GM19025 (cell line): Measurements from ENCODE around the gene ITPR1.

Experiments
- ATAC-seq: cut with Tn5 transposase; IDR thresholded peaks from one replicate; pipeline ENCODE4 v1.9.1; 2021; ENCODE audit warnings: mild to moderate bottlenecking, low read depth, moderate library complexity; ENCODE audit not compliant: unreplicated experiment

ITPR1 gene

DNA sequence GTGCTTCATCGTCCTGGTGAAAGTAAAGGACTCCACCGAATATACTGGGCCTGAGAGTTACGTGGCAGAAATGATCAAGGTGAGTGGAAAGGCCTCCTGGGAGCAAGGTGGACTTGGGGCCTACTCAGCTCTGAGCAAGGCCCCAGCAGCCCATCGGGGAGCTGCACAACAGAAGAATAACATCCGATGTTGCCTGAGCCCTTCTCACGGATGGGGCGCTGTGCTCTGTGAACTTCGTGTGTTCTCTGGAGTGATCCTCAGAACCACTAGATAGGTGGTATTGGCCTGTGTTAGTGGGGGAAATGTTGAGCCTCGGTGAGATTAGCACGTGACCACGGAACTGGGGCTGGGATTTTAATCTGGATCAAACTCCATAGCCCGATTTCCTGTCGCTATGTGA lies 325.0 kb downstream of the ITPR1 start:
- ATAC-seq = no peak

DNA sequence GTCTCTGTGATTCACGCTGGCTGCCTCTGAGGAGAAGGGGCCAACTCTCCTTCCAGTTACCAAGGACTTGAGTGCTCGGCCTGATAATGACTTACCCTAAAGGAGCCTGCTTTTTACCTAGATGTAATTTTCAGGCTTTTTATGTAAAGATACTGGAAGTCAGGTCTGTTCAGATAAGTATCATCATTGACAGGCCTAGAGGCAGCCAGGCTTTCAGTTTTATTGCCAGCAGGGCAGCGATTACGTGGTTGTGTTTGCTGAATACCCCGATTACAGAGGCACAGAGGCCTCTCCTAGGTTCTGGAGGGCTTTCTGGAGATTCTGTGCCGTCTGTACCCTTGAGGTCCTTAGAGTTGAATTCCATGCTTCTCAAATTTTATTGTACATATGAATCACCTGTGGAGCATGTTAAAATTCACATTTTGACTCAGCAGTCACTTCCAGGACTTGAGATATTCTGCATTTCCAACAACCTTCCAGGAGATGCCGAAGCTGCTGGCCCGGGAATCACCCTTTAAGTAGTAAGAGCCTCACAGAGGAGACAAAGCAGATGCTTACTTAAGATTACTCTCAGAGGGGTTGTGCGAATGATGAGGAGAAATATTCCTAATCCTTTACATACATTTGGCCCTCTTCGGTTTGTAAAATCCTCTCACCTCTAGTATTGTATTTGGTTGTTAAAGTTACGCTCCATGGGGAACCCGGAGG lies 326.0 kb downstream of the ITPR1 start:
- no peak for ATAC-seq

DNA sequence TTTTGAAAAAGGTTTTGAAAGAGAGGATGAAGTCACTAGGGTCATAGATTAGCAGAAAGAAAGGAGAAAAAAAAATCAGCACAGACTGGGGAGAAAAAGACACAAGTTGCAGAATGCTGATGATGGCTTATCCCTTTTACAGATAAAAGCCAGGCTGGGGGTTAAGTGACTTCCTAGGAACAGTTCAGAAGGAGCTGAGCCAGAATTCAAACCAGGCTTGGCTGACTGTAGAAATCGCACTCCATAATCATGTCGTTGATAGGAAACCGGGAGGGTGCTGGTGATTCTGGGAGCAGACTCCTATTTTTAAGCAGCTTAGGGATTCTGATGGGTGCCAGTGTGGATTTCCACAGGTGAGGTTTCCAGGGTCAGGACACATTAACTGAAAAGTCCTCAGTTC lies 326.6 kb downstream of the ITPR1 start:
- no peak for ATAC-seq

DNA sequence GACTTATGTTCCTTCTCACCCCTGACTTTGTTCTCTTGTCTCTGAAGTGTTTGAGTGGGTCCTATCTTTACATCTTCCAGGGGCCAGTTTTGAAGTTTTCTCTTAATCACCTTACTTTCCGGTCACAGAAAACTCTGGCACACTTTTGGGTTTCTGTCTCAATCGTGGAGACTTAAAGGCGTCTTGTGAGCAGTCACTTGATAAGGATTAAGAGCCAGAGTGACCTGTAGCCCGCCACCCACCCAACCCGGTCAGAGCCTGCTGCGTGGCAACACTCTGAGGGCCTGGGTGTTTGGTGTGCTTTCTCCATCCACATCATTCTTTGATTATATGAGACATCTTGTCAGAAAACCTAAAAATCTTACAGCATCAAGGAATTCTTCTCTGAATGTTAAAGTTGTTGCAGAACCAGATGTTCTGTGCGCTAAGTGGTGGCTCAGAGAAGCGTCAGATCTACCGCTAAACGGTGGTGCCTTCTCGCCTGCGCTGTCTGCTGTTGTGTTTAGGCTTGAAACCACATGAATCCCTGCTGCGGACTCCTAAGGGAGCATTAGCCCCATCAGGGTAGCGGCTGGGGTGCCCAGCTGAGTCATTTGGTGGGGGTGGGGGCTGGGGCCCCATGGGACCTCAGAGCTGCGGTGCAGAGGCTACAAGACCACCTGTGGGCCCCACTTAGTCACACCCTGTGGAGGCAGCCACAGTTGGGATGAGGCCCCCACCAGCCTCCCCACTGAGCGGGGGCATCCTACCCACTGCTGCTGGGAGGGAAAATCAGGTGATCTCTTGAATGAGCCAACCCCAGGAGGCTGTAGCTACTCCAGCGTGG lies 327.4 kb downstream of the ITPR1 start:
- no peak for ATAC-seq

DNA sequence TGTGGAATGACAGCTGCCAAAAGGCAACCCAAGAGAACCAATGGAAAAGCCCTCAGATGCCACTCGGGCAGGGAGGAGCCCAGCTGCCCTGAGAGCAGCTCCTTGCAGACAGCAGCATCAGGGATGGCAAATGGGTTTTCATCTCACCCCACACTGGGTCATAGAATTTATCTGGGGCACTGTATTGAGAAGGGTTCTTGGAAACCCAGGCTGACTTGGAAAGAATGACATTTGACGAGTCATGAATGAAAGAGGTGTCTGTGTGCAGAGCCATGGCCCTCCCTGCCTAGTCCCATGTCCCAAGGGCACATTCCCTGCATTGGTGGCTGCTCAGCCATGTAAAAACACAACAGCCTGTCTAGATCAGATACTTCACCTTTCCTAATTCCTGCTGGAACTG lies 328.2 kb downstream of the ITPR1 start:
- no peak for ATAC-seq

DNA sequence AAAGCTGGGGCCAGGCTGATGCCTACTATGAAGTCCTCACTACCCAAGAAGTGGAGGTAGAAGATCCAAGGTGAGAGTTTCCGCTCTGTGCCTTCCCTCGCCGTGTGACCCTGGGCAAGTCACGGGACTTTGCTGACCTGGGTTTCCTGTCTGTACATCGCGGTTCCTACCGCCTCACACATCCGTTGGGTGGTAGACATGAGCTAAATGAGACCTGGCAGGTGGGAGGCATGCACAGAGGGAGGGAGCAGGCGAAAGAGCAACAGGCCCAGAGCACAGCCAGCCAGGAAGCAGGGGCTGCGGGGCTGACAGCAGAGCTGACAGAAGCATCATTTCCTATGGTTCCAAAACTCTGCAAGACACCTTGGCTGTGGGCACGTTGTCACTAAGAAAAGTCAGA lies 328.8 kb downstream of the ITPR1 start:
- no peak for ATAC-seq

DNA sequence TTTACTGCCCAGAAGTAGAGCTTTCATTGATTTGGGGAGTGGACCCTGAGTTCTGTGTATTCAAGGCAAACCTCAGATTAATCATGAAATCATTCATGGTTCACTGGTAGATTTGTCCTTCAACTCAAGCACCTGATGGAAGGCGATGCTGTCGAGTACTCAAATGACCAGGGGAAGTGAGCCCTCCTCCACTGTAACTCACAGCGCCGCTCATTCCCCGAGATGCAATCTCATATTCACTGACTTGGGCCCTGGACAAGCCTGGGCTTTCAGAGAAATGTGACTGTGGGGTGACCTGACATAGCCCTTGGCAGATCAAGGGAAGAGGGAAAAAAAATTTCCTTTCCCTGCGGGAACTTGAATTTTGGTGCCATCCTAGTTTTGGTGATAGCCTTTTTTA lies 329.4 kb downstream of the ITPR1 start:
- ATAC-seq = no peak

DNA sequence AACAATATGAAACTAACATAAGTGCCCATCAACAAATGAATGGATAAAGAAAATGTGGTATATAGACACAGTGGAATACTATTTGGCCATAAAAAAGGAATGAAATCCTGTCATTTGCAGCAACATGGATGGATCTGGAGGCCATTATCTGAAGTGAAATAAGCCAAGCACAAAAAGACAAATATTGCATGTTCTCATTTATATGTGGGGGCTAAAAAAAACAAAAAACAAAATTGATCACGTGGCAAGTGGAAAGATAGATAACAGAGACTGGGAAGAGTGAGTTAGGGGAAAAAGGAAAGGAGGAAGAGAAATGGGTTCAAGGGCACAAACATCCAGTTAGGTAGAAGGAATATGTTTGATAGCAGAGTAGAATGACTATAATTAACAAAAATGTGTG lies 330.2 kb downstream of the ITPR1 start:
- ATAC-seq = no peak

DNA sequence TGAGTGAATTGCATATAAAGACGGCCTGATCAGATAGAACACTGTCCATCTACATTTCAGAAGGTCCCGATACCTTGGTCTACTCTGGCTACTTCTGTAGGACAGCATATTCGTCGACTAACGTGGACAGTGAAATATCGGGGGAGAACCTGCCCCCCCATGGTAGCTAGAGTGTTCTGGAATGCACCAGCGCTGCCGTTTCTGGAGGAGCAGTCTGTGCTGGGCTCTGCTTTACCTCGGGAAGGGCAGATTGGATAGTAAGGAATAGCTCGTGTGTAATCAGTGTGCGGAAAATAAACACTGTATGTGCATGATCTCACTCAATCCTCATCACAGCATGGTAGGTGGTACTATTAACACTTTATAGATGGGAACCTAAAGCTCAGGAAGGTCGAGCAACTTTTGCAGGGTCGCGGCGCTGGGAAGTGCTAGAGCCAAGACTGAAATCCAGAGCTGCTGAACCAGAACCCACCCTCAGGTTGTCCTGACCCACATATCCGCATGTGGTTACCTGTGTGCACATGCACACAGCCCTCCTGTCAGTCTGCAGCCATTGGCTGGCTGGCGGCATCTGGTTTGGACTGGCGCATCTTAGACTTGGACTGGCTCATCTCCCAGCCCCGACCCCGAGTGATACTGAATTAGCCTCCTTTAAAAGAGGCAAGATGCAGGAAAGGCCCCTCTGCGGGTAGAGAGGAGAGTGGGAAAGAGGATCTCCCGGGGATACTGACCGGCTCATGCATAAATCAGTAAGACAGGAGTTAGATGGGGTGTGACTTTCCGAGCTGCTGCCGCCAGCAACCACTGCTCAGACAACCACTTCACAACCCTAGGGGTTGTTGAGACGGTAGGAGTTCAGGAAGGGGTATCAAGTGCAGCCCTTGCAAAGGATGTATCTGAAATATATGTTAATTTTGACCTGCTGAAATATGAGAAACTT lies 331.1 kb downstream of the ITPR1 start:
- ATAC-seq = no peak

DNA sequence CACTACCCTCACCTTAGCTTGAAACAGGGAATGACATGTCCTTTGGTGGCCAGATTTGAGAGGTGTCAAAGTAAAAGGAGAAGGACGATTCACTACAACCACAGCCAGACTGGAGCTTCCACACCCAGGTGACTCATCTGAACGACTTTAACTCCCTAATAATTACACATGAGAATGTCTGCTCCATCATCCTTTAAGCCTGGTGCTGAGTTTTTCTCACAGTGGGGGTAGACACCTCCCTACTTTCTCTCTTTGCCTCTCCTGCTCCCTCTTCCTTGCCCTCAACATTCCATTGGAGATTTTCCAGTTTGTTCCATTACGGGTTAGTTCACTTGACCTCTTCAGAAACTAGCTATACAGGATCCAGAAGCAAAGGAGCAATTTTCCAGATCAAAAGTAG lies 331.8 kb downstream of the ITPR1 start:
- no peak for ATAC-seq

DNA sequence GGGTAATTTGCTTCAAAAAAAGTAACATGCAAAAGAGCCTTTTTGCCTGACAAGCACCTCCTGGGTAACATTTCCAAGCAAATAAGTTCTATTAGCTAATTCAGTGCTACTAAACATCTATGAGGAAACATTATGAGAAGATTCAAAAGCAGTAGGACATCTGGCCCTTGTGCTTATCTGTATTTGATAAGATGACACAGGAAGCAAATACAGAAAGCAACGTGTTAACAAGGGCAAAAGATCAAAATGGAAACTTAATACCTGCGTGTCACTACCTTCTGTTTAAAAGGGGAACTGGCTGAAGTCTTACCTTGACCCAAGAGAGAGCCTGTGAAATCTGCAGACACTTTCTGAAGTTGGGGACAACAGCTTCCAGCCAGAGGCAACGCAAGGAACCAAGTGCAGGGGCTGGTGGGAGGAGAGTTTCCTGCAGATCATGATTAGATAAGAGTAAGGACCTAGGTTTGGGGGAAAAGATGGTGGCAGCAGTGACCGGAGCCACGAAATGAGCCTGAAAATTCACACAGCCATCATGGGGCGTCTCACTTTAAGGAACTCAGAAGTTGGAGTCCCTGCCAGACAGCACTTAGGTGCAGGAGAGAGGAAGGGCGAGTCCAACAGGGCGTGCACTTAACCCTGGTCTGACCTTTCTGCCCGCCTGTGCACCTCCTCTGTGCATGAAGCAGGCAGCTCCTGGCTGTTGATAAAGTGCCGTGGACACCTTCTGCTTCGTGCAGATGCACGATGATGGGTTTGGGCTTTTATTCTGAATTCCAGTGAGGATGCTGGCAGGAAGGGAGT lies 332.5 kb downstream of the ITPR1 start:
- no peak for ATAC-seq

DNA sequence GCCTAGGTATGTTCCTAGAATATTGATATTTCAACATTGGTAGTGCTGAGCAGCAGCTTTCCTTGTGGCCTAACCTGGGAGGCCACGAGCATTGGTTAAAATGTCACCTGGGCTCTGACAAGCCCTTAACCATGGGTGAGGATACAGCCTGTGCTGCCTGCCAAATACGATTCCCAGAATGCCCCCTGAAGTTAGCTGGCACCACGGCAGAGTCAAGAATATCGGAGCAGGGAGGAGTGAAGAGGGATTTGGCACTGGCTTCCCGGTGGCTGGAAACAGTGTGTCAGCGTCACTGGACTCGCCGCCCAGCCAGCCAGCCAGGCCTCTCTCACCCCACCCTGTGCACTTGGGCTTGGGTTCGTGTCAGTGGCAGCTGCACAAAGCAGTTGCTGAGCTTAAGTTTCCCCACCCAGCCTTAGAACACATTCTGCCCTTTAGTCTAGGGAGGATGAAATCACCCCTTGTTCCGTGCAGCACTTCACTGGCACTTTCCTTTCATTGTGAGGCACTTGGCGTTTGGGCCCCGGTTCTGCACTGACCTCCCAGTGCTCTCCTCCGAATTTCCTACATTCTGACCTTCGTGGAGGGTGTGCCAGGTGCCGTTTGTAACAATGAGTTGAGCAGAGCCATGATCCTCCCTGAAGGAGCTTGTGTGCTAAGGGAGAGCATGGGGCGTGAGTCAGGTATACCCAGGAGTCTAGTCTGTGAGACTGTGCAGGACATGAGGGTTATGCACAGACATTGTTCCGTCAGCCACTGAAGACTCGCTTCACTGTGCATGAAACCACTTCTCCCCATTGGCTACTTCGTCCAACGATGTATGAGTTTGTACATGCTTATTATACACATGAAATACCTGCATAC lies 333.3 kb downstream of the ITPR1 start:
- ATAC-seq = no peak

DNA sequence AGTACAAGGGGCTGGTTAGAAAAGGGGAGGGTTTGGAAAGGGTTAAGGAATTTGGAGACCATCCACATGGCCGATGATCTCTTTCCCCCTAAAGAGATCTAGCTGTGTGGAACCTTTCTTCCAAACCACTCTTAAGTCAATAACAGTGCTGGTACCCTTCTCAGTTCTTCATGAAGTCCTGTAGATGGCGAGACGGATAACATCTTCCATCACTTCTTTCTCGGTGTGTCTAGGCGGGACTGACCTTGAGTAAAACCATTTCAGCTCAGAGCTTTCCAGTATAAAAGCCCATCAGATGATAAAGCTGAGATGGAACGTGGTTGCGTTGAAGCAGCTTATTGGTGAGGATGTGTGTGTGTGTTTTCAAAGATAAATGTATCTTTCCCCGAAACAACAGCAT lies 334.6 kb downstream of the ITPR1 start:
- no peak for ATAC-seq

DNA sequence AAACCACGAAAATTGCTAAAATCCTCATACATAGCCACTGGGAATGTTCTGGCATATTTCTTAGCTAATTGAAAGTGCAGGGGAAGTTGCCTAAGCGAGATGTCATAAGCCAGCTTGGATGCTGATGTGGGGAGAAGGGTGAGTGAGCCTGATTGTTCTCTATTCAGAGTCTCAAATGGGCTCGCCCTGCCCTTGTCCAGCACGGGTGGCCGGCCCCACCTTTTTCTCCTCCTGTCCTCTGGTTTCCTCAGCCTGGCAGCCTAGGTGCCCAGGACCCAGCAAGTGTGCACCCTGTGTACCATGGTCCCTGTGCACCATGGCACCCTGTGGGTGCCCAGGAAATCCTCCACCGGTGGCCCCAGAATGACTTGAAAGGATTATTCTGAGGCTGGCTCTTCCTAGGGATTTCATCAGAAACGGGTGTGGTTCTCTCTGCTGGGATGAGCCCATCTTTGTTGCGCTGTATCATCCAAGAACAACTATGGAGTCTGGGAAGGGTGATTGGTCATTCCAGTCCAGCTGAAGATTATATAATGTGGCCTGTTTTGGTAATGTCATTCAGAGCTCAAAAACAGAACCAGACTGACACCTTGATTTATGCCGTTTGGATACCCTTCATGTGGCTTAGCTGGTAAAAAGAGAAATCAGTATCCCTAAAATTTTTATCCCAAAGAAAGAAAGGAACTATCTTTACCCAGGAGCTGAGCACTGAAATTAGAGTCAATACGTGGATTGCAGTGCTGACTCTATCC lies 335.3 kb downstream of the ITPR1 start:
- ATAC-seq = no peak

DNA sequence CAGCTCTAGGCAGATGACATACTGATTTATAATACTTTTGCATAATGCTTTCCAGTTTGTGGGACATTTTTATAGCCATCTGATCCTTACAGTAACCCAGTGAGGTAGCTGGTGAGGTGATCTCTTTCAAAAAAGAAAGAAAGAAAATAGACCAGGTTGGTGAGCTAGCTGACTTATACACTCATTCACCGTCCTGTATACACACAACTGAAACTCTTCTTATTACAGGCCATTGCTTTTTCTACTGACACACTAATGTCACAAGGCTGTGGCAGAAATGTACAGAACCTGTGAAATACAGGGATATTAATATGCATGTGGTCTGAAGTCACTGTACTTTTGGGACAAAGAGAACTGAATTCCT lies 335.9 kb downstream of the ITPR1 start:
- ATAC-seq = no peak

DNA sequence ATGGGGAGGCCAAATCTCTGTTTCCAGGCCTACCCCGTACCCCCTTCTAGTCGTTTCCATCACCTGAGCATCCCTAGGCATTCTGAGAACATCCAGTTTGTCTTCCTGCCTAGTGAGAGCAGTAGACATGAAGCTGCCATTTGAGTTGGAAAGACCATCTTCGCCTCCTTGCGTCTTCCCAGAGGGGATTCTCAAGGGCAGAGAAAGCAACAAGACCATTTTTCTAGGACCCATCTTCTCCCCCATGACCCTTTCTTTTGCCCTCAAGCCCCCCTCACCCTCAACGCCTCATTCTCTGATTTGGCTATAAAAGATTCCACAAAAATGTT lies 337.4 kb downstream of the ITPR1 start:
- ATAC-seq = no peak

DNA sequence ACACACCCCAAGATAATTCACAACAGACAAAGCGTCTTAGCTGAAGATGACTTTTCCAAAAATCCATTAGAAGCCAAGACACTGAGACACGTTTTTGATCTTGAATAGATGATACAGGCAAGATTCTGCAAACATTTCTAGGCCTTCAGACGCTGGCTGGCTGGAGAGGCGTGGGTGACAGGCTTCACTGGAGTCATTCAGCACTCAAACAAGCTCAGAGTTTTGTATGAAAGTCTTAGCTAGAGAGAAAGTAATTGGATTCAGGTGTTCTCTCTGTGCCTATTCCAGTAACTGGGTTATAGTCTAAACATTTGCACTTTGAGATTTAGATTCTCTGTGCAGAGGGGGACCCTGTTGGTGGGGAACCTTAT lies 338.4 kb downstream of the ITPR1 start:
- no peak for ATAC-seq

DNA sequence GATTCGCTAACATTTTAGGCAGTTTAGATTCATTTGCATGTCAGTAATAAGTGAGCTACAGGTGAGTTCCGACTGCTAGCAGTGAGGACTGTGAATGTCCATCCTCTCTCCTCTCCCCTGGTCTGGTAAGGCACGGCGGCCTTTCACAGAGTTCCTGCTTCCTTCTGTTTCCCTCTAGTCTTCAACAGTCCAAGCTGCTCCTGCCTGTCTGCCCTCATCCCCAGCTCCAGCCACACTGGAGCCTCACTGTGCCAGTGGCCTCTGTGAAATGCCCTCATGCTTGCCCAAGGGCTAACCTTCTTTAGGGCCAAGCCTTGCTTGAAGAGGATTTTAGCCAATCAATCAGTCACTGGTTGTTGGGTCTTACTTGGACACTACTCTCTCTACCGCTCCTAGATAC lies 340.3 kb downstream of the ITPR1 start:
- no peak for ATAC-seq

DNA sequence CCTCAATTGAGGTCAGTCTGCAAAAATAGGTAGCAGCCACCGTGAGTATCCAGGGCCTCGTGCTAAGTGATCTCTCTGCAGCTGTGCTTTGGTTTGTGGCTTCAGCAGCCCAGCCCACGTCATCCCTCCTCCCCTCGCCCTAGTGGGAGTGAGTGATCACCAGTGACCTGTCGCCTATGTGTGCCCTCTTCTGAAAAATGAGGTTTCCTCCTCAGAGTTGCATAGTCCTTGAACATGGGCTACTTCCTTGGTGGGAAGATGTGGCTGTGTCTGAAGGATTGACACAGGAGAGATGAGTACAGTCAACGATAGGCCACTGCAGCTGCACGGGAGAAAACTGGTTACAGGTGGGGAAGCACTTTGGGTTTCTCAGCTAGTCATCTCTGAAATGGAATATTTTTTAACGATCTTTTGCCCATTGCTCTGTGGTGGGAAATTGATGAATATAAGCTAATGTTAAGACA lies 341.3 kb downstream of the ITPR1 start:
- ATAC-seq = peak; percentile 46
